GM10266 (cell line): ENCODE measurements around the gene GABBR2.
A peak's percentile ranks its signal among the peaks of the same experiment; 100 is the strongest.

Experiments used
- DNase-seq: peaks from one replicate; pipeline ENCODE4 v3.0.0; 2012; ENCODE audit errors: extremely low spot score
- TF ChIP-seq, protein P1 (sequence below): IDR thresholded peaks from 2 replicates; pipeline ENCODE4 v1.5.1; 2012; ENCODE audit warnings: mild to moderate bottlenecking, low read depth; ENCODE audit not compliant: control insufficient read depth, insufficient read depth; ENCODE audit errors: missing control alignments

GABBR2 gene

DNA sequence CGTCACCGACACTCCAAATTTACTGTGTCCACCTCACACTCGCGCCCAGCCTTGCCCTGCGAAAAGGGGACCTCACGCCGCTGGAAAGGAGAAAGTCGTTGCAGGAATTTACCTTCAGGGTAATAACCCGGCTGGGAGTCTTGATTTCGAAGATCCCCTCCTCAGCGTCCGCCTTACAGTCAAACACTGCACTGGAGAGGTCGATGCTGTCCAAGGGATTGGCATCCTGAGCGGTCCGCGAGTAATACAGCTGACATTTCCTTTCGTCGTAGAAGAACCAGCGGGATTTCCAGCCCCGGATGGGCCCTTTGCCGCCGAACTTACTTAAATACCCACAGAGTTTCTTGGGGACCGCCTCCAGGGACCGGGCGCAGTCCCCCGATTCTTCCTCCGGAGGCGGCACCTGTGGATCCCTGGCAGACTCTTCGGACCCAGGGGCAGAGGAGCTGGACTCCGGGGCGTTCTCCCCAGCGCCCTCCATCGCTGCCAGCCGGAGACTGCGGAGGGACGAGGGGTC, 453.6 kb downstream of the GABBR2 start:
- TF ChIP-seq, protein P1, sequence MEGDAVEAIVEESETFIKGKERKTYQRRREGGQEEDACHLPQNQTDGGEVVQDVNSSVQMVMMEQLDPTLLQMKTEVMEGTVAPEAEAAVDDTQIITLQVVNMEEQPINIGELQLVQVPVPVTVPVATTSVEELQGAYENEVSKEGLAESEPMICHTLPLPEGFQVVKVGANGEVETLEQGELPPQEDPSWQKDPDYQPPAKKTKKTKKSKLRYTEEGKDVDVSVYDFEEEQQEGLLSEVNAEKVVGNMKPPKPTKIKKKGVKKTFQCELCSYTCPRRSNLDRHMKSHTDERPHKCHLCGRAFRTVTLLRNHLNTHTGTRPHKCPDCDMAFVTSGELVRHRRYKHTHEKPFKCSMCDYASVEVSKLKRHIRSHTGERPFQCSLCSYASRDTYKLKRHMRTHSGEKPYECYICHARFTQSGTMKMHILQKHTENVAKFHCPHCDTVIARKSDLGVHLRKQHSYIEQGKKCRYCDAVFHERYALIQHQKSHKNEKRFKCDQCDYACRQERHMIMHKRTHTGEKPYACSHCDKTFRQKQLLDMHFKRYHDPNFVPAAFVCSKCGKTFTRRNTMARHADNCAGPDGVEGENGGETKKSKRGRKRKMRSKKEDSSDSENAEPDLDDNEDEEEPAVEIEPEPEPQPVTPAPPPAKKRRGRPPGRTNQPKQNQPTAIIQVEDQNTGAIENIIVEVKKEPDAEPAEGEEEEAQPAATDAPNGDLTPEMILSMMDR = no peak
- peak; percentile 42 for DNase-seq

DNA sequence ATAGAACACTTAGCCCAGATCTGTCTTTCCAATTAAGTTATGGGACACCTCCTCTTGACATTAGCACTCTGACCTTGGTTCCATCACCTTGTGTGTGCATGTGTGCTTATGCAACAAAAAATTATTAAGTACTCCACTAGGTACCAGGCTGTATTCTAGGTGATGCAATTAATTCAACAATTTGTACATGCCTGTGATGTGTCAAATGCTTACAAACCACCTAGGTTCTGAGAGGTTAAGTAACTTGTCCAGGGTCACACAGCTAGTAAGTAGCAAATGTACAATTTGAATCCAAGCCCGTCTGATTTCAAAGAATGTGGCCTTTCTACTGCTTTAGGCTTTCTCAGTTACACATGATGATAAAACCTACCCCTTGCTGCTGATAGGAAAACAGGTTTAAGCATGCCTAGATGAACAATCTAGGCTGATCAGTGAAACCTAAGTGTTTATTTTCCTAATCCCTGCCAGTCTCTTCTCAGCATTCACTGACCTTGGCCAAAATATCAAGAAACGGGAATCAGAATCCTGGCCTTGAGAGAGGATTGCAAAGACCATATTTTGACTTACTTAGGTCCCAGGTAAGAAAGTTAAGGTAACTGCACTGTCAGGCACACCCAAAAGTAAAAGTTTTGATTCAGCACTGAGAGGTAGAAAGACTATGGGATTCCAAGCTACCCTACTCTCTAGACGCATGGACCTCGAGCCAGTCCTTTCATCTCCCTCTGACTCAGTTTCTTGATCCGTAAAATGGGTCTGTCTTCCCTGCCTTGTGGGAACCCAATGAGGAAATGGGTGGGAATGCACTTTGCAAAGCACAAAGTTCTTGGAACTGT, 454.3 kb downstream of the GABBR2 start:
- DNase-seq = no peak
- TF ChIP-seq, protein P1 = no peak

DNA sequence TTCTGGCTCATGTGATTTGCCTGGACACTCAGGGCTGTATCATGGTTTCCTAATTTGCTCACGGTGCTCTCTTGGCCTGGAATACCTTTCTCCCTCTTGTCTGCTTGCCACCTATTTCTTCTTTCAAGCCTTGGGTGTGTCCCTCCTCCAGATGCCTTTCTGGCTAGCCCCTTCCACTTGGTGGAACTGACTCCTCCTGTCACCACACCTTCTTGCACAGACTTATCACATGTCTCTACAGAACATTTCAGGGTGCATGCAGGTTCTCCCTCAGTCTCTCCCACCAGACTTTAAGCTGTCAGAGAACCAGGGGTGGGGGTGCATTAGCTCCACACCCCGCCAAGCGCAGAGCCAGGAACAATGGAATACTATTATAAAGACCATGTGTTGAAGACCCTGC, 455.2 kb downstream of the GABBR2 start:
- TF ChIP-seq, protein P1 = no peak

DNA sequence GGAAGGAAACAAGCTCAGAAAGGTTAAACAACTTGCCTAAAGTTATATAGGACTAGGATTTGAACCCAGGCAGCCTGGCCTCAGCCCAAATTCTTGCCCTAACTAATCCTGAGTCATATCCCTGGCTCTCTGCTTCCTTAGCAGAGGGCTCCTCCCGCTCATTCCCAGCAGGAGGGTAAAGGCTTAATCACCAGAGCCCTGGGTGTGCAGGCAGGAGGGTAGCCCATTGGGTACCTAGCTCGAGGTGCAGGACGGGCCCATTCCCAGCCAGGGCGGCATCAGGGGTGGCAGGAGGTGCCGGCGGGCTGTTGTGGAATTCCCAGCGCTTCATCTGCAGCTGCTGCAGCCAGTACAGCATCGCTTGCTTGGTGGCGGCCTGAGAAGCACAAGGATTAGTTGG, 457.2 kb downstream of the GABBR2 start:
- DNase-seq = no peak
- TF ChIP-seq, protein P1 = no peak

More for the DNA sequence above, 455.2 kb downstream of the GABBR2 start:
- DNase-seq = no peak

DNA sequence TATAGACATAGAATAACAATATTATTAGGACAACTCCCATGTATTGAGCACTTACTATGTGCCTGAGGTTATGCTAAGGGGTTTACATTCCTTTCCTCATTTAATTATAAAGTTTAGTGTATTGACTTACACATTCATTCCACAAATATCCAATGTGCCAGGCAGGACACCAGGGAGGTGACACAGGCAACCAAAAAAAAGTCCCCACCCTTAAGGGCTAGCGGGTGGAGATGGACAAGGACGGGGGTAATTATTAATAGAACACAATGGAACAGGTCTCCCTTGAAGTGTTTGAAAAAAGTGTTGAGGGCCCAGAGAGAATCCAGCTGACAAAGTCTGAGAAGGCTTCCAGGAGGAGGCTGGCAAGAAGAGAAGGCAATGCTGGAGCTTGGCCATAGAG, 459.0 kb downstream of the GABBR2 start:
- no peak for DNase-seq
- TF ChIP-seq, protein P1 = no peak

DNA sequence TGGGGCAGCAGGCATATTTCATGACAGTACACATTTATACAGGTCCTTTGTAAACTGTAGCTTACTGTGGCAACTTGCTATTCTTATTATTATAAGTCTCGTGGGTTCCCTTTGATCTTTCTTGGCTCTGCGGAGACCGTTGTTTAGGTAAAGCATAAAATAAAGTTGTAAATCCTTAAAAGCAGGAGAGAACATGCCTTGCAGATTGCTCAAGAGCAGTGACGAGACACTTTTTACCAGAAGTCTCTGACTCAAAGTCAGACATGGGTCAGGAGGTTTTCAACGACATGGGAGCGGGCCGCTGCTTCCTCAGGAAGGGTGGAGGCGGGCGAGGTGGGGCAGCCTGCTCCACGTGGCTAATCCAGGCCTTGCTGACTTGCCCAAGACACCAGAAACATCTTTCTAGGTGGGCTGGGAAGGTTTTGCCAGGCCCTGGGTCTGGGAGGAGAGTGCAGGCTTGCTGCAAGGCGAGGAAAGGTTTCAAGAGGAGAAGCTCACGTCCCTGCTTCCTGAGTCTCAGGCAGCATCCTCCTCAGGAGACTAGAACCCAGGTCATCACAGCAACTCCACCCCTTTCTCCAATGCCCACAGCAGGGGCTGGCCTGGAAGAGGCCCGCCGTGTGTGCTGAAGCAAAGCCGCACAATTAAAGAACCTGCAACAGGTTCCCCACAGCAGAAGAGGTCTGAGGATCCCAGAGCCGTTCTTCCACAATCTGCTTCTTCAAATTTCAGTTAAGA, 459.8 kb downstream of the GABBR2 start:
- TF ChIP-seq, protein P1 = no peak
- DNase-seq = no peak
